H1 (cell line): ENCODE results near the gene BOK. TPM values are rescaled to one million over a fixed set of nuclear protein-coding genes. Genes with fewer than 3 reads are reported as not detected.

Source experiments
- CTCF ChIA-PET: fragments of 300-600 bp; sonication (Branson Sonifier 250); formaldehyde crosslinking; loops from one replicate; lab custom pipeline; 2021; ENCODE audit not compliant: partially characterized antibody; lab: Charles Lee
- POLR2A ChIA-PET: fragments of 300-600 bp; sonication (Branson Sonifier 250); formaldehyde crosslinking; loops from one replicate; lab custom pipeline; 2021; ENCODE audit warnings: inconsistent platforms; ENCODE audit not compliant: partially characterized antibody; lab: Charles Lee
- DNase-seq, 2 experiments: peaks; one replicate each; pipeline versions ENCODE4 v3.0.0 to v3.0.0-alpha.2; 2010 to 2022; ENCODE audit warnings: low spot score in 2 of 2, low read depth in 1 of 2, mixed read lengths in 1 of 2
- FAIRE-seq: peaks from 2 replicates; lab custom pipeline; 2011; peaks lifted over from hg19 to GRCh38; lab: Jason Lieb, UNC
- H2AFZ ChIP-seq: 2 replicates; pipeline ENCODE4 v1.8.1; 2012; ENCODE audit warnings: low read length, inconsistent platforms
- H2AK5ac ChIP-seq: 2 replicates; pipeline ENCODE4 v1.6.1; 2013; ENCODE audit warnings: low read depth, low read length
- H2BK120ac ChIP-seq: replicated peaks from 2 replicates; pipeline ENCODE3; 2013; ENCODE audit warnings: low read depth, low read length, inconsistent platforms
- H2BK12ac ChIP-seq: 2 replicates; pipeline ENCODE4 v1.6.1; 2013; ENCODE audit warnings: low read depth, low read length
- H2BK15ac ChIP-seq: 2 replicates; pipeline ENCODE4 v1.6.1; 2013; ENCODE audit warnings: low read length
- H2BK20ac ChIP-seq: 2 replicates; pipeline ENCODE4 v1.6.1; 2013; ENCODE audit warnings: low read length
- H2BK5ac ChIP-seq: 2 replicates; pipeline ENCODE4 v1.6.1; 2013; ENCODE audit warnings: low read depth, low read length
- H3K14ac ChIP-seq: 2 replicates; pipeline ENCODE4 v1.6.1; 2013; ENCODE audit warnings: inconsistent platforms; ENCODE audit not compliant: insufficient read length
- H3K18ac ChIP-seq: 2 replicates; pipeline ENCODE4 v1.6.1; 2013; ENCODE audit warnings: low read length; ENCODE audit errors: extremely low read depth
- H3K23ac ChIP-seq: 2 replicates; pipeline ENCODE4 v1.6.1; 2013; ENCODE audit warnings: inconsistent platforms; ENCODE audit not compliant: insufficient read length
- H3K23me2 ChIP-seq: 2 replicates; pipeline ENCODE4 v1.6.1; 2013; ENCODE audit warnings: low read depth, low read length
- H3K27ac ChIP-seq: 2 replicates; pipeline ENCODE4 v1.6.1; 2011; ENCODE audit warnings: low read depth, low read length, inconsistent platforms
- H3K27me3 ChIP-seq, 4 experiments: replicated peaks in 1 of 4; 1 replicate in 1 of 4; 2 replicates in 3 of 4; pipeline versions ENCODE4 v1.6.1 to v1.8.1; 2011 to 2013; ENCODE audit warnings: low read length in 3 of 4, mild to moderate bottlenecking in 3 of 4, inconsistent platforms in 2 of 4, mixed read lengths in 2 of 4, moderate library complexity in 1 of 4; ENCODE audit not compliant: control insufficient read depth in 3 of 4, insufficient read depth in 3 of 4; ENCODE audit errors: extremely low read depth in 1 of 4
- H3K36me3 ChIP-seq, 4 experiments: 2 replicates each; pipeline versions ENCODE4 v1.6.1 to v1.8.1; 2011 to 2013; ENCODE audit warnings: mild to moderate bottlenecking in 4 of 4, low read length in 3 of 4, moderate library complexity in 2 of 4, control low read depth in 1 of 4, inconsistent platforms in 1 of 4; ENCODE audit not compliant: insufficient read depth in 4 of 4, control insufficient read depth in 2 of 4
- H3K4ac ChIP-seq: replicated peaks from 2 replicates; pipeline ENCODE3; 2013; ENCODE audit warnings: low read length, low read depth, mixed read lengths, inconsistent platforms; ENCODE audit not compliant: insufficient read length
- H3K4me1 ChIP-seq, 4 experiments: replicated peaks in 1 of 4; 1 replicate in 1 of 4; 2 replicates in 3 of 4; pipeline versions ENCODE4 v1.6.1 to v1.8.1; 2011 to 2013; ENCODE audit warnings: low read length in 3 of 4, inconsistent platforms in 2 of 4, mixed read lengths in 1 of 4; ENCODE audit not compliant: insufficient read depth in 4 of 4, control insufficient read depth in 3 of 4
- H3K4me2 ChIP-seq, 2 experiments: 2 replicates each; pipeline versions ENCODE4 v1.6.1 to v1.8.1; 2011 to 2013; ENCODE audit warnings: low read depth in 2 of 2, low read length in 2 of 2, control low read depth in 1 of 2, inconsistent platforms in 1 of 2, mild to moderate bottlenecking in 1 of 2; ENCODE audit not compliant: insufficient read depth in 1 of 2
- H3K4me3 ChIP-seq, 4 experiments: fragments of 200-600, 300-600 bp in 1 of 4; sonication (generic), shearing (Covaris generic), sonication (Bioruptor Twin) in 1 of 4; 2 replicates each; pipeline versions ENCODE4 v1.5.1 to v1.8.1; 2011 to 2016; ENCODE audit warnings: low read length in 4 of 4, low read depth in 3 of 4, control low read depth in 2 of 4, inconsistent platforms in 2 of 4, mild to moderate bottlenecking in 2 of 4, mixed read lengths in 1 of 4, moderate library complexity in 1 of 4; ENCODE audit not compliant: insufficient read depth in 2 of 4; ENCODE audit errors: extremely low read depth in 1 of 4
- H3K56ac ChIP-seq: replicated peaks from 2 replicates; pipeline ENCODE3; 2013; ENCODE audit warnings: low read depth, mild to moderate bottlenecking, mixed read lengths, low read length, inconsistent platforms; ENCODE audit not compliant: insufficient read length
- H3K79me1 ChIP-seq: 2 replicates; pipeline ENCODE4 v1.6.1; 2013; ENCODE audit warnings: low read depth, low read length, control low read depth
- H3K79me2 ChIP-seq, 2 experiments: 2 replicates each; pipeline versions ENCODE4 v1.6.1 to v1.8.1; 2012 to 2013; ENCODE audit warnings: low read length in 2 of 2, mild to moderate bottlenecking in 2 of 2, inconsistent platforms in 1 of 2; ENCODE audit not compliant: insufficient read depth in 2 of 2, control insufficient read depth in 1 of 2
- H3K9ac ChIP-seq, 4 experiments: replicated peaks in 1 of 4; 1 replicate in 1 of 4; 2 replicates in 3 of 4; pipeline versions ENCODE4 v1.6.1 to v1.8.1; 2011 to 2013; ENCODE audit warnings: low read depth in 3 of 4, low read length in 3 of 4, control low read depth in 2 of 4, mild to moderate bottlenecking in 2 of 4, moderate library complexity in 2 of 4, inconsistent platforms in 1 of 4; ENCODE audit errors: extremely low read depth in 1 of 4
- H3K9me3 ChIP-seq, 2 experiments: 2 replicates each; pipeline versions ENCODE4 v1.6.1 to v1.8.1; 2012 to 2013; ENCODE audit warnings: mild to moderate bottlenecking in 2 of 2, moderate library complexity in 2 of 2, control low read depth in 1 of 2, inconsistent platforms in 1 of 2, low read depth in 1 of 2, low read length in 1 of 2, mixed read lengths in 1 of 2; ENCODE audit not compliant: insufficient read depth in 2 of 2
- H4K20me1 ChIP-seq, 2 experiments: replicated peaks in 1 of 2; 2 replicates each; pipeline versions ENCODE3 to v1.8.1; 2011 to 2013; ENCODE audit warnings: inconsistent platforms in 2 of 2, low read length in 2 of 2, mild to moderate bottlenecking in 1 of 2; ENCODE audit not compliant: insufficient read depth in 2 of 2, control insufficient read depth in 1 of 2
- H4K5ac ChIP-seq: 2 replicates; pipeline ENCODE4 v1.6.1; 2013; ENCODE audit warnings: low read length, low read depth, mixed read lengths, inconsistent platforms; ENCODE audit not compliant: insufficient read length
- H4K8ac ChIP-seq: 2 replicates; pipeline ENCODE4 v1.8.0; 2013; ENCODE audit warnings: mild to moderate bottlenecking, moderate library complexity, low read length, inconsistent platforms; ENCODE audit not compliant: insufficient read depth; ENCODE audit errors: extremely low read depth
- H4K91ac ChIP-seq: replicated peaks from 2 replicates; pipeline ENCODE3; 2013; ENCODE audit warnings: low read length, mixed read lengths, inconsistent platforms; ENCODE audit not compliant: insufficient read length
- BACH1 ChIP-seq: IDR thresholded peaks from 2 replicates; pipeline ENCODE4 v1.6.1; 2012; ENCODE audit warnings: low read length, improper control_type of control experiment
- CEBPB ChIP-seq: IDR thresholded peaks from 2 replicates; pipeline ENCODE4 v1.6.1; 2012; ENCODE audit warnings: low read depth, low read length
- CTBP2 ChIP-seq: IDR thresholded peaks from 2 replicates; pipeline ENCODE4 v1.7.0; 2011; ENCODE audit warnings: borderline replicate concordance, mild to moderate bottlenecking, moderate library complexity, mixed read lengths, low read length; ENCODE audit not compliant: insufficient read depth, insufficient read length
- EP300 ChIP-seq, 2 experiments: IDR thresholded peaks; 1 replicate in 1 of 2; 2 replicates in 1 of 2; pipeline ENCODE4 v1.6.1; 2011 to 2012; ENCODE audit warnings: low read depth in 2 of 2, low read length in 2 of 2, mild to moderate bottlenecking in 2 of 2, borderline replicate concordance in 1 of 2, inconsistent platforms in 1 of 2, moderate library complexity in 1 of 2
- HDAC2 ChIP-seq, 2 experiments: fragments of 300-600 bp in 1 of 2; sonication (generic) in 1 of 2; IDR thresholded peaks; 2 replicates each; pipeline ENCODE4 v1.6.1; 2011 to 2012; ENCODE audit warnings: low read depth in 2 of 2, low read length in 2 of 2, mild to moderate bottlenecking in 2 of 2, moderate library complexity in 2 of 2, borderline replicate concordance in 1 of 2, inconsistent platforms in 1 of 2
- MAFK ChIP-seq: IDR thresholded peaks from 2 replicates; pipeline ENCODE4 v1.6.1; 2012; ENCODE audit warnings: low read depth, mild to moderate bottlenecking, improper control_type of control experiment, low read length
- NRF1 ChIP-seq: IDR thresholded peaks from 2 replicates; pipeline ENCODE4 v1.6.1; 2011; ENCODE audit warnings: mild to moderate bottlenecking, low read depth, low read length, improper control_type of control experiment
- RFX5 ChIP-seq: IDR thresholded peaks from 2 replicates; pipeline ENCODE4 v1.6.1; 2011; ENCODE audit warnings: low read depth, low read length, improper control_type of control experiment, borderline replicate concordance
- SRF ChIP-seq: IDR thresholded peaks from 2 replicates; pipeline ENCODE4 v1.6.1; 2011; ENCODE audit warnings: mild to moderate bottlenecking, low read depth, low read length, moderate library complexity
- TAF7 ChIP-seq: optimal IDR thresholded peaks from 2 replicates; pipeline ENCODE3; 2011; ENCODE audit warnings: low read depth, mild to moderate bottlenecking, inconsistent platforms, low read length, moderate library complexity, borderline replicate concordance
- WGBS, 2 experiments: shearing (Covaris generic) in 1 of 2; methylation state at CpG; one replicate each; pipeline versions ENCODE4 v1.1.6 to v1.1.7; 2013 to 2015; ENCODE audit warnings: low lambda C conversion rate in 2 of 2, mixed read lengths in 2 of 2, inconsistent platforms in 1 of 2, low coverage in 1 of 2, missing lambda C conversion rate in 1 of 2; ENCODE audit not compliant: insufficient replicate concordance in 2 of 2, insufficient coverage in 1 of 2, insufficient read length in 1 of 2; ENCODE audit errors: extremely low coverage in 1 of 2, missing lambda C conversion rate in 1 of 2; 5-methylcytosine and 5-hydroxymethylcytosine counted together
- polyA plus RNA-seq, 7 experiments: library from polyadenylated mRNA; depleted of rRNA in 3 of 7; stranded (reverse) in 5 of 7; unstranded in 2 of 7; fragments of >200 nt in 5 of 7; fragments of 200-250 nt in 2 of 7; gene quantifications; 1 replicate in 5 of 7; 2 replicates in 1 of 7; 4 replicates in 1 of 7; pipeline versions ENCODE4 v1.2.1 to v1.2.3, GENCODE V29; 2011 to 2013; ENCODE audit warnings: missing spikeins in 2 of 7, mixed read lengths in 2 of 7
- total RNA-seq: library from RNA; stranded (reverse); fragmentation: NEBNext Ultra II Directional; extraction: Animal tissue kit (Norgen Biotek cat#: 25700); gene quantifications from 2 replicates; pipeline ENCODE4 v1.2.1, GENCODE V29; 2021
- TF ChIP-seq, protein P1 (sequence below): IDR thresholded peaks from 2 replicates; pipeline ENCODE4 v1.6.1; 2011; ENCODE audit warnings: low read length, improper control_type of control experiment

BOK gene
- total and polyA plus RNA-seq, 2 of the 8 experiments (the other 6 are each of a cell fraction or from before 2014, with no cell fraction given) = 33.7 to 37.6 TPM

DNA sequence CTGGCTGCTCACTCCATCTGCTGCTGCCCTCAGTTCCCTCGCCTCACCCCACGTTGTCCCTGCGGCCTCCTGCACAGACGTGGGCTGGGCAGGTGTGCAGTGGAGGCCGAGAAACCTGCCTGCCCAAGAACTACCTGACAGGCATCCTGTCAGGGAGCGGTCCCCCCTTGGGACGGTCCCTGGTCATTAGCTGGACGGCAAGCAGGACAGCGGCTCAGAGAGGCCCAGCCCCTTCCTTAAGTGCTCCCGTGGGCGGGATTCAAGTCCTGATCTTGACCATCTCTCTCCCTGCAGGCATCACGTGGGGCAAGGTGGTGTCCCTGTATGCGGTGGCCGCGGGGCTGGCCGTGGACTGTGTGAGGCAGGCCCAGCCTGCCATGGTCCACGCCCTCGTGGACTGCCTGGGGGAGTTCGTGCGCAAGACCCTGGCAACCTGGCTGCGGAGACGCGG, 11.3 kb downstream of the BOK start:
- Histone ChIP-seq H3K36me3 (peaks cover 0 to 4% (median 2%) of the 10 kb centered on the region in 4 experiments; a peak in 2 of 8 replicates), H3K9me3 (no peaks in the 10 kb centered on the region), H3K27ac (no peak overlapping the region), H3K79me2 (no peaks in the 10 kb centered on the region; a peak in 1 of 4 replicates), H4K5ac (no peak overlapping the region), H3K56ac (no peak overlapping the region), H3K4ac (no peak overlapping the region), H3K4me3 (peak overlapping the region; percentile 26 to 46 (median 34); a peak in 5 of 8 replicates), H4K91ac (no peak overlapping the region), H3K4me1 (peaks cover 0 to 16% (median 2%) of the 10 kb centered on the region in 4 experiments; a peak in 3 of 7 replicates), H4K20me1 (peaks cover 0 to 8% of the 10 kb centered on the region in 2 experiments), H2BK120ac (no peak overlapping the region), H3K79me1 (no peaks in the 10 kb centered on the region; the same call in none of the 2 replicates), H2BK15ac (no peak overlapping the region), H3K23ac (no peak overlapping the region), H2AFZ (no peak overlapping the region), H2BK5ac (no peak overlapping the region), H3K27me3 (peaks cover 0 to 2% (median 0%) of the 10 kb centered on the region in 4 experiments; a peak in 3 of 7 replicates), H3K4me2 (peak overlapping the region; percentile 62 to 69), H2AK5ac (no peak overlapping the region), H2BK12ac (no peak overlapping the region; the same call in 1 of the 2 replicates), H3K14ac (no peak overlapping the region), H3K23me2 (peaks cover 6% of the 10 kb centered on the region; the same call in 1 of the 2 replicates), H2BK20ac (no peak overlapping the region), H3K9ac (no peak overlapping the region), H3K18ac (no peak overlapping the region; the same call in 1 of the 2 replicates), H4K8ac (no peak overlapping the region; the same call in 1 of the 2 replicates)
- FAIRE-seq (no peak), DNase-seq (no peak)
- ChIA-PET POLR2A (interaction anchor here (3.5 kb wide), 1 partner anchor 10 kb away, joined by 22 read pairs; the partner anchor contains the start of gene BOK), CTCF (interaction anchor here (1.1 to 1.3 kb wide), 2 partner anchors 26 to 89 kb away, joined by 3 to 4 read pairs; no protein-coding TSS in a partner anchor)
- WGBS, 2 experiments = 50% methylated on average over 23 of the region's 23 CpGs; no CpG with 5 or more reads in 1 of the 2 experiments
- TF ChIP-seq RFX5 (no peak), TAF7 (no peak), MAFK (no peak), SRF (no peak), NRF1 (no peak), BACH1 (no peak), CEBPB (no peak), HDAC2 (IDR thresholded peaks at IDR 0.05; ENCODE audit: borderline replicate concordance in 1 of 2, low read depth in 2 of 2, low read length in 2 of 2) (no peak), CTBP2 (no peak), EP300 (IDR thresholded peaks at IDR 0.05; ENCODE audit: borderline replicate concordance in 1 of 2, low read depth in 2 of 2, low read length in 2 of 2) (no peak)
- TF ChIP-seq, protein P1, sequence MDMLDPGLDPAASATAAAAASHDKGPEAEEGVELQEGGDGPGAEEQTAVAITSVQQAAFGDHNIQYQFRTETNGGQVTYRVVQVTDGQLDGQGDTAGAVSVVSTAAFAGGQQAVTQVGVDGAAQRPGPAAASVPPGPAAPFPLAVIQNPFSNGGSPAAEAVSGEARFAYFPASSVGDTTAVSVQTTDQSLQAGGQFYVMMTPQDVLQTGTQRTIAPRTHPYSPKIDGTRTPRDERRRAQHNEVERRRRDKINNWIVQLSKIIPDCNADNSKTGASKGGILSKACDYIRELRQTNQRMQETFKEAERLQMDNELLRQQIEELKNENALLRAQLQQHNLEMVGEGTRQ = no peak
